GM13976 (cell line): ENCODE results near the gene BMAL1.

Experiments used
- DNase-seq: peaks from one replicate; pipeline ENCODE4 v3.0.0; 2012; ENCODE audit warnings: low spot score
- in situ Hi-C: fragments of 300-500 bp; cut with MboI; formaldehyde crosslinking; loops from one replicate; pipeline ENCODE4 v1.12.0; 2022; ENCODE audit warnings: low sequenced_read_pairs, mixed read lengths, inconsistent platforms; ENCODE audit not compliant: unreplicated experiment
- TF ChIP-seq, protein P1 (sequence below): IDR thresholded peaks from 2 replicates; pipeline ENCODE4 v1.5.1; 2012; ENCODE audit warnings: borderline replicate concordance, mild to moderate bottlenecking; ENCODE audit not compliant: insufficient read depth; ENCODE audit errors: extremely low read depth, missing control alignments, control extremely low read depth

Gene BMAL1

DNA sequence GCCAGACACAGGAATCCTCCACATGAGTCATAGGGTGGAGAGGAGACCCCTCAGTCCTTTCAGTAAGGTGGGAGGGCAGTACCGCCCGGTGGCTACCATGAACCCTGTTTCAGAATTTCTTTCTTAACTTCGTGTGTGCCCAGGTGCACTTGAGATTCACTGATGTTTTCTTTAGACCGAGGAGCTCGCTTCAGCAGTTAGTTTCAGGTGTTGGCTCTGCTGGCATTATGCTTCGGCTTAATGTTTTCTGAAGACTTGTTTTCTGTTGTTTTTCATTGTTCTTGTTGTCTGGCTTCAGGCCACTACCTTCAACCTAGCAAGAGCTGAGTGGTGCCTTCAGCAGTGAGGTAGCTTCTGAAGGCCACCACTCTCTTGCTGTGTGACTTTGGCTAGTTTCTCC is 71.5 kb downstream of the BMAL1 start:
- TF ChIP-seq, protein P1, sequence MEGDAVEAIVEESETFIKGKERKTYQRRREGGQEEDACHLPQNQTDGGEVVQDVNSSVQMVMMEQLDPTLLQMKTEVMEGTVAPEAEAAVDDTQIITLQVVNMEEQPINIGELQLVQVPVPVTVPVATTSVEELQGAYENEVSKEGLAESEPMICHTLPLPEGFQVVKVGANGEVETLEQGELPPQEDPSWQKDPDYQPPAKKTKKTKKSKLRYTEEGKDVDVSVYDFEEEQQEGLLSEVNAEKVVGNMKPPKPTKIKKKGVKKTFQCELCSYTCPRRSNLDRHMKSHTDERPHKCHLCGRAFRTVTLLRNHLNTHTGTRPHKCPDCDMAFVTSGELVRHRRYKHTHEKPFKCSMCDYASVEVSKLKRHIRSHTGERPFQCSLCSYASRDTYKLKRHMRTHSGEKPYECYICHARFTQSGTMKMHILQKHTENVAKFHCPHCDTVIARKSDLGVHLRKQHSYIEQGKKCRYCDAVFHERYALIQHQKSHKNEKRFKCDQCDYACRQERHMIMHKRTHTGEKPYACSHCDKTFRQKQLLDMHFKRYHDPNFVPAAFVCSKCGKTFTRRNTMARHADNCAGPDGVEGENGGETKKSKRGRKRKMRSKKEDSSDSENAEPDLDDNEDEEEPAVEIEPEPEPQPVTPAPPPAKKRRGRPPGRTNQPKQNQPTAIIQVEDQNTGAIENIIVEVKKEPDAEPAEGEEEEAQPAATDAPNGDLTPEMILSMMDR = no peak
- in situ Hi-C loops = loop anchor here (25.0 kb wide), 1 partner anchor 387 kb away; no protein-coding TSS in a partner anchor
- DNase-seq = no peak

DNA sequence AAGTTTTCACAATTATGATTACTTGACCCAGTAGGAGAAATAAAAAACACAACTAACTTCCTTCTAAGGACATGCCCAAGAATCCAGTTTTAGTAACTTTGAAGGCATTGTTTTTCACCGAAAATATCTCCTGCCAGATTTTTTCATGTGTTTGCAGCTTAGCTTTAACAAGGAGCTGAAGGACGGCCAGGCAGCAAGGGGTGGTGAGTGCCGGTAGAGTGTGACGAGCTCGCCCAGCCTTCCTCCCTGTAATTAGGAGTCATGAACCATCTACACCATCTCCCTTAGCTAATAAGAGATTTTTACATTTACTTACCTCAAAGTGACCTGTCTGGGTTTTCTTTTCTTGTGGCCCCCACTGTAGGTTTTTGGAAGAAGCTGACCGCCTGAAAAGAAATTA is 72.0 kb downstream of the BMAL1 start:
- DNase-seq = no peak
- TF ChIP-seq, protein P1 = no peak
- in situ Hi-C loops = loop anchor here (25.0 kb wide), 1 partner anchor 387 kb away; no protein-coding TSS in a partner anchor

DNA sequence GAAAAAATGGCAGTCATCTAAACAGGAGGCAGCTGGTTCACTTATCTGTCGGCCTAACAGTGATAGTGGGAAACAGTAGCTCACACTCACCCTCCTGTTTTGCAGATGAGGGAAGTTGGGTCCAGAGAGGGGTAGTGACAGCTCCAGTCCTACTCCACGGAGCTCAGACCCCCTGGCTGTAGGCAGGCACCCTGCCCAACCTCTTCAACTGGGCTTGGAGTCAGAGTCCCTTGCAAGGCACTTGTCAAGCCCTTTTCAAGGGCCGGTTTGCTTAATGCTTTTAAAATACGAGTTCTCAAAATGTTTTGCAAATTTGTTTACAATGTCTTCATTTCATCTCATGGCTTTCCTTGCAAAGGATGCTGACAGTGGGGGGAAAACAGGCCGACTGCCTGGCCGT is 75.1 kb downstream of the BMAL1 start:
- no peak for DNase-seq
- TF ChIP-seq, protein P1 = no peak
- in situ Hi-C loops = no loop called here

DNA sequence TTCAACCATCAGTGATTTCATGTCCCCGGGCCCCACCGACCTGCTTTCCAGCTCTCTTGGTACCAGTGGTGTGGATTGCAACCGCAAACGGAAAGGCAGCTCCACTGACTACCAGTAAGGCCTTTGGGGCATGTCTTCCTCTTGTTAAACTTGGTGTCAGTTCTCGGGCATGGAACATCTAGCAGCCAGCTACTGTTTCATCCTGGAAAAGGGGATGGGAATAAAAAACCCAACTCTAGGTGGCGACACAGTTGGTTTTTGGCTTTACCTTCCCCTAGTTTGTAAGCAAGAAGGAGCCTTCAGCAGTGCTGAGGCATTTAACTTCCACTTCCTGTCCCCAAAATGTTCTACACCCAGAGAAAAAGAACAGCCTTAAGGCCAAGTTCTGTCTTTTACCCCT is 76.7 kb downstream of the BMAL1 start:
- no peak for DNase-seq
- TF ChIP-seq, protein P1 = no peak
- in situ Hi-C loops = no loop called here

DNA sequence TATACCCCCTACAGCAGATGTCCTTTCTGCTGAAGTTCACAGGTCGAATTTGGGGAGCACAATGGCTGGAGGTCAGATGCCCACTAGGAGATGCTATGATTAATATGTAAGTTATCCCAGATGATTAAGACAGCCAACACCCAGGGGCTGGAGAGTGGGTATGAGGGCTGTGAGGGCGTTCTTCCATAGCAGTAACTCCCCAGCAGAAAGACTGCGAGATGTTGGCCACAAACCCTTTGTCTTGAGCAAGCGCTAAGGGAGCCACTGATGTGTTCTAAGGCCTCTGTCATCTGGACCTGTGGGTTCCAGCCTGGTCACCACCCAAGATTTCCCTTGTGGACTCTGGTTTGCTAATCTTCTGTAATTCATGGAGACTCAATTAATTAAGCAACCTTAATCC is 77.6 kb downstream of the BMAL1 start:
- TF ChIP-seq, protein P1 = no peak
- in situ Hi-C loops = no loop called here
- DNase-seq = no peak

DNA sequence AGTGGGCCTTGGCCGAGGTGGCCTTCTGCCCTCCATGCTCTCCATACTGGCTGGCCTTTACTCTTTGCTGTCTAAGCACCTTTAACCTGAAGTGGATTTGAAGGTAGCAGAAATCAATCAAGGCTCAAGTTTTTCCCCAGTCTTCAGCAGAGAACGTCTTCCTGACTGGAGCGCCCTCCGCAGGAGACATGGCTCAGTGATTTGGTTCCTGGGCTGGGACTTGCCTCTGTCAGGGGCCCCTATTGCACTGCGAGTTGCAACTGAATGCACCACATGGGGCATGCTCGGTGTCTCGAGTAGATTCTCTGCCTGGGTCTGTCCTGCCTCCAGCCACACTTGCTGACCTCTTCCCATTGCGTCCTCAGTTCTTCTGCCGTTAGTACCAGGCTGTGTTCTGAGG is 79.6 kb downstream of the BMAL1 start:
- in situ Hi-C loops = no loop called here
- TF ChIP-seq, protein P1 = no peak
- DNase-seq = no peak
